Right atrium auricular region (tissue), 2 donors: ENCODE data around the gene SGF29. TPM values are rescaled to one million over a fixed set of nuclear protein-coding genes. Genes with fewer than 3 reads are reported as not detected.
A peak's percentile ranks its signal among the peaks of the same experiment; 100 is the strongest.
"Not testable (repeated sequence)": the region's sequence is repeated elsewhere in the genome, so short reads cannot be mapped to it uniquely, and the experiment has no call there.

Source experiments
- DNase-seq: peaks from one replicate; pipeline ENCODE4 v3.0.0-alpha.2; 2019; ENCODE audit warnings: low spot score
- H3K27ac ChIP-seq, 2 donors: fragments of 200-600 bp; sonication (generic); 1 replicate in 1 of 2; 2 replicates in 1 of 2; pipeline ENCODE4 v1.5.1; 2016 to 2019
- H3K27me3 ChIP-seq, 2 donors: fragments of 200-600 bp; sonication (generic); one replicate each; pipeline versions ENCODE4 v1.5.1 to v1.6.0; 2017 to 2019
- H3K36me3 ChIP-seq: fragments of 200-600 bp; sonication (generic); one replicate; pipeline ENCODE4 v1.5.1; 2016
- H3K4me1 ChIP-seq, 2 donors: fragments of 200-600 bp; sonication (generic); one replicate each; pipeline versions ENCODE4 v1.5.1 to v1.6.0; 2017 to 2019
- H3K4me3 ChIP-seq, 2 donors: fragments of 200-600 bp; sonication (generic); 1 replicate in 1 of 2; 2 replicates in 1 of 2; pipeline ENCODE4 v1.5.1; 2017 to 2019; ENCODE audit warnings: mild to moderate bottlenecking in 1 of 2, moderate library complexity in 1 of 2
- H3K9me3 ChIP-seq, 2 donors: fragments of 200-600 bp; sonication (generic); one replicate each; pipeline ENCODE4 v1.5.1; 2019
- CTCF ChIP-seq, 2 donors: fragments of 200-600 bp; sonication (generic); IDR thresholded peaks; one replicate each; pipeline ENCODE4 v1.5.1; 2019; ENCODE audit warnings: antibody characterized with exemption in 2 of 2
- total RNA-seq, 2 donors: library from RNA; depleted of rRNA; stranded (reverse); fragments of >200 nt; gene quantifications; one replicate each; pipeline ENCODE4 v1.1.0, GENCODE V29; 2016

Gene SGF29
- total RNA-seq, 2 donors from 2014 or later, result 14.2 to 21.8 TPM

GRCh38 chr16:28592511-28592910 lies 38.8 kb downstream of the SGF29 start:
- no peak for DNase-seq

GRCh38 chr16:28592979-28593553 lies 39.3 kb downstream of the SGF29 start:
- TF ChIP-seq CTCF (IDR thresholded peaks at IDR 0.05), result no peak
- Histone ChIP-seq H3K36me3 (peaks cover 30% of the 10 kb centered on the region), H3K4me3 (no peak overlapping the region), H3K27me3 (no peaks in the 10 kb centered on the region), H3K4me1 (peaks cover 0 to 22% of the 10 kb centered on the region in 2 donors), H3K27ac (no peak overlapping the region), H3K9me3 (no peaks in the 10 kb centered on the region)
- no peak for DNase-seq

More at GRCh38 chr16:28592511-28592910, 38.8 kb downstream of the SGF29 start:
- Histone ChIP-seq H3K4me3 (no peak overlapping the region), H3K9me3 (no peaks in the 10 kb centered on the region), H3K4me1 (peaks cover 0 to 16% of the 10 kb centered on the region in 2 donors), H3K36me3 (peaks cover 30% of the 10 kb centered on the region), H3K27me3 (no peaks in the 10 kb centered on the region), H3K27ac (no peak overlapping the region)
- TF ChIP-seq CTCF (IDR thresholded peaks at IDR 0.05), result no peak

- H3K27me3 ChIP-seq, H3K9me3 ChIP-seq, H3K27ac ChIP-seq, H3K4me3 ChIP-seq, DNase-seq, H3K36me3 ChIP-seq: not testable (repeated sequence)
- H3K4me1 ChIP-seq, result peaks cover 0 to 22% of the 10 kb centered on the region in 2 donors
Observed at GRCh38 chr16:28595451-28595850, 41.7 kb downstream of the SGF29 start.

DNA sequence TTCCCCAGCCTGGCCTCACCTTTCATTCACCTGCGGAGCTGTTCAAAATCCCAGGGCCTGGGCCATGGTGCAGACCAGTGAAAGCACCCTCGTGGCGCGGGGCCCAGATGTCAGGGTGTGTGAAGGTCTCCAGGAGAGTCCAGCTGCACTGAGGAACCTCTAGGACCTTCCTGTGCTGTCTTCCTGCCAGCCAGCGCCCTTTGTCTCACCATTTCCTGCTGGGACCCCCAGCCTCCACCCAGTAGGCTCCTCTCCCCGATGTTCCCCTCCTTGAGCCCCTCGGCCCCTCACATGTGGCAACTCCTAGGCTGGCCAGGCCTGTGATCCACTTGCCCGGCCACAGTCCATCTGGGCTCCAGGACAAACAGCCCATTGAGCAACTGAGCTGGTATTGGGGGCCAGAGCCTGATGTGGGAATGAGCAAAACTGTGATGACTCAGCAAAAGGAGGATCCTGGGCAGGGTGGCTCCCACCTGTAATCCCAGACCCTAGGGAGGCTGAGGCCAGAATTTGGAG lies 42.5 kb downstream of the SGF29 start:
- no peak for TF ChIP-seq CTCF (IDR thresholded peaks at IDR 0.05)
- peak overlapping the region in 1 of 2 donors; percentile 12 for H3K4me3 ChIP-seq

DNA sequence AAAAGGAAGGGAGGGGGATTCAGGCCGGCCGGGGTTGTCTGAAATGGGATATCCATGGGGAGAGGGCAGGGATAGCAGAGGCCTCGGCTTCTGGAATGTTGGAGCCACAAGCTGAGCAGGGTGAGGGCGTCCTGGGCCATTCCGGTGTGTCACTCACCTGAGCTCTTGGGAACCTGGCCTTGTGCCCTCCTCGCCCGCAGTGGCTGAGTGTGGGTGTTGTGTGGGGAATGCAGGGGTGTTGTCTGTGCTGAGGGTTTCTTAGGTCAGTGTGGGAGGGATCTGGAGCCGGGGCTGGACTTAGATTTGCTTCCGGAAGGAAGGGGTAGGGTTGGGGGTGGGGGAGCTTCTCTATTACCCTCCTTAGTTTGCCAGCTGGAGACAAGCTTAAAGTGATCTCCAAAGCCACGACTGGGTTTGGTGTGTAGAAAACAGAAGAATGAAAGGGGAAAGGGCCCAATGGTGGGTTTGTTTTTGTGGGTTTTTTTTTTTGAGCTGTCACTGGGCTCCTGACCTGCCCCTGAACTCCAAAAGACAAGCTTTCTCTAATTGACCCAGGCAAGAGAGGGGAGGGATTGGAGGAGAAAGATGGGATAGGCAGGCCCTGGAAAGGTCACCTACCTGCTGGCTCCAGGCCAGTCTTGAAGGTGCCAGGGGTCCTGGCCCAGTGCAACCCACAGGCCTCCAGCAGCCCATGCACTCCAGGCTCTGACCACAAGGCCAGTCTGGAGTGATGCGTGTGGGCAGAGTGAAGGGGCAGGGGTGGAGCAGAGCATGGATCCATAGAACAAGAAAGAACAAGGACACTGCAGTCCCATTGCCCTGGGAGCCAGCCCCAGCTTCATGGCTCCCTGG lies 43.3 kb downstream of the SGF29 start, which contains the start of gene SULT1A2:
Gene SULT1A2 (minus strand): TSS at position 211 of the 852 bp plus-strand sequence. CDS start 1,120 bp downstream, outside the sequence.
- Histone ChIP-seq H3K36me3 (no peaks in the 10 kb centered on the region), H3K27me3 (no peaks in the 10 kb centered on the region), H3K9me3 (no peaks in the 10 kb centered on the region), H3K4me3 (peak within 1 kb of the TSS in 1 of 2 donors; percentile 12), H3K4me1 (peaks cover 0 to 22% of the 10 kb centered on the region in 2 donors), H3K27ac (peak within 1 kb of the TSS in 1 of 2 donors; percentile 26)
- DNase-seq, result no peak
- TF ChIP-seq CTCF (IDR thresholded peaks at IDR 0.05), result no peak

More for the DNA sequence above, 42.5 kb downstream of the SGF29 start:
- Histone ChIP-seq H3K27me3 (no peaks in the 10 kb centered on the region), H3K27ac (peak overlapping the region in 1 of 2 donors; percentile 26), H3K9me3 (no peaks in the 10 kb centered on the region), H3K4me1 (peaks cover 0 to 22% of the 10 kb centered on the region in 2 donors), H3K36me3 (peaks cover 2% of the 10 kb centered on the region)
- no peak for DNase-seq

GRCh38 chr16:28597692-28598261 lies 44.1 kb downstream of the SGF29 start:
- TF ChIP-seq CTCF (IDR thresholded peaks at IDR 0.05), result no peak
- no peak for DNase-seq
- no peak overlapping the region for H3K27ac ChIP-seq
- H3K9me3 ChIP-seq, result no peaks in the 10 kb centered on the region
- H3K4me1 ChIP-seq, result peaks cover 0 to 22% of the 10 kb centered on the region in 2 donors
- H3K27me3 ChIP-seq, result no peaks in the 10 kb centered on the region
- H3K4me3 ChIP-seq, result no peak overlapping the region
- H3K36me3 ChIP-seq, result no peaks in the 10 kb centered on the region

GRCh38 chr16:28599377-28600285 lies 45.9 kb downstream of the SGF29 start:
- DNase-seq, H3K4me3 ChIP-seq, H3K27me3 ChIP-seq, H3K36me3 ChIP-seq, H3K9me3 ChIP-seq, H3K27ac ChIP-seq: not testable (repeated sequence)
- peaks cover 0 to 22% of the 10 kb centered on the region in 2 donors for H3K4me1 ChIP-seq

DNA sequence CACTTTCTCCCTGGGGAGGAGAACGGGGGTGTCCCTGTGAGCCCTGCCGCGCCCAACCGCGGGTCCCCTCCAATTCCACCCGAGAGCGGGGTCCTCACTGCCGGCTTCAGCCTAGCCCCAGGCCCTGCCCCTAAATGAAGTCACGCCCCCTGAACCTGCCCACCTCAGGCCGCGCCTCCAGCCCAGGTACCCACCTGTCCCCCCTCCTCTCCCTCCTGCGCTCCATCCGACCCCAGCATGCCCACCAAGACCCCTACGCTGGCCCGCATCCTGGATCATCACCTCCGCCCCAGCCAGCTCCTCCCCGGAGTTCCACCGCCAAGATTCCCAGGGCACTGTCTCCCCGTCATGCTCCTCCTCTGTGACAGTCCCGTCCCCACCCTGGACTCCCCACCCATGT lies 47.2 kb downstream of the SGF29 start:
- not testable (repeated sequence) for H3K27me3 ChIP-seq, H3K36me3 ChIP-seq, H3K27ac ChIP-seq, H3K4me3 ChIP-seq, DNase-seq, H3K9me3 ChIP-seq
- peaks cover 0 to 20% of the 10 kb centered on the region in 2 donors for H3K4me1 ChIP-seq
